Subcutaneous abdominal adipose tissue (tissue), 5 donors: ENCODE data around the gene FERMT3.

Source experiments
- H3K27ac ChIP-seq: one replicate; pipeline ENCODE4 v1.7.0; 2013; ENCODE audit warnings: low read depth, mild to moderate bottlenecking, inconsistent platforms, low read length, moderate library complexity
- H3K27me3 ChIP-seq, 5 donors: one replicate each; pipeline ENCODE4 v1.7.0; 2013; ENCODE audit warnings: low read length in 5 of 5, inconsistent platforms in 1 of 5; ENCODE audit not compliant: control insufficient read depth in 5 of 5, insufficient read depth in 4 of 5
- H3K36me3 ChIP-seq, 5 donors: one replicate each; pipeline ENCODE4 v1.7.0; 2013; ENCODE audit warnings: low read length in 5 of 5; ENCODE audit not compliant: control insufficient read depth in 5 of 5, insufficient read depth in 5 of 5
- H3K4me1 ChIP-seq, 5 donors: one replicate each; pipeline ENCODE4 v1.7.0; 2013; ENCODE audit warnings: low read length in 5 of 5, mild to moderate bottlenecking in 3 of 5, moderate library complexity in 1 of 5; ENCODE audit not compliant: control insufficient read depth in 5 of 5, insufficient read depth in 5 of 5
- H3K4me3 ChIP-seq, 5 donors: one replicate each; pipeline ENCODE4 v1.7.0; 2013; ENCODE audit warnings: low read length in 5 of 5, low read depth in 1 of 5
- H3K9ac ChIP-seq, 5 donors: one replicate each; pipeline ENCODE4 v1.7.0; 2013; ENCODE audit warnings: low read length in 5 of 5, mild to moderate bottlenecking in 4 of 5, moderate library complexity in 3 of 5
- H3K9me3 ChIP-seq, 5 donors: one replicate each; pipeline ENCODE4 v1.7.0; 2013; ENCODE audit warnings: low read length in 5 of 5; ENCODE audit not compliant: control insufficient read depth in 5 of 5
- donor health status: healthy.
- donor health status: healthy.
- donor health status: healthy.
- donor health status: healthy.
- donor health status: healthy.

Gene FERMT3

DNA sequence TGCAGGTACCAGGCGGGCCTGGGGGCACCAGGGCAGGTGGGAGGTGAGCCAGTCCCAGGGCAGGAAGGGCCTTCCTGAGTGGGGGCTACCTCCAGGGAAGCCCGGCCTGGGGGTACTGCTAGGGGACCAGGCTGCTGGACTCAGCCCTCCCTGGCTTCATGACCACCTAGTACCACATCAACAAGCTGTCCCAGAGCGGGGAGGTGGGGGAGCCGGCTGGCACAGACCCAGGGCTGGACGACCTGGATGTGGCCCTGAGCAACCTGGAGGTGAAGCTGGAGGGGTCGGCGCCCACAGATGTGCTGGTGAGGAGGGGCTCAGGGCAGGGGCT, 12.8 kb downstream of the FERMT3 start:
- H3K27me3 ChIP-seq: no peaks in the 10 kb centered on the region
- H3K9me3 ChIP-seq: no peaks in the 10 kb centered on the region
- no peak overlapping the region for H3K9ac ChIP-seq
- peaks cover 0 to 51% (median 22%) of the 10 kb centered on the region in 5 donors for H3K36me3 ChIP-seq
- no peak overlapping the region for H3K4me3 ChIP-seq
- H3K4me1 ChIP-seq: peaks cover 0 to 4% (median 0%) of the 10 kb centered on the region in 5 donors
- H3K27ac ChIP-seq: no peak overlapping the region

DNA sequence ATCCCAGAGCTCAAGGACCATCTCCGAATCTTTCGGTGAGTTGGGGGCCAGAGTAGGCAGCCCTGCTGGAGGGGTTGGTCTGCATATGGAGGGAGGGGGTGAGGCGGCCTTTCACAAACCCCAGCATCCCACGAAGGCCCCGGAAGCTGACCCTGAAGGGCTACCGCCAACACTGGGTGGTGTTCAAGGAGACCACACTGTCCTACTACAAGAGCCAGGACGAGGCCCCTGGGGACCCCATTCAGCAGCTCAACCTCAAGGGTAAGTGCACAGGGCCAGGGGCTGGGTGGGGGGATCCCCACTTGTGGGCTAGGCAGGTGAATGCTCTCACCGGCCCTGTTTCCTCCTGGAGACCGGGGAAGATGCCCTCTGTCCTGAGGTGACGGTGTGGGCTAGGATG, 13.2 kb downstream of the FERMT3 start:
- peaks cover 0 to 54% (median 22%) of the 10 kb centered on the region in 5 donors for H3K36me3 ChIP-seq
- H3K27ac ChIP-seq: no peak overlapping the region
- H3K9me3 ChIP-seq: no peaks in the 10 kb centered on the region
- H3K27me3 ChIP-seq: no peaks in the 10 kb centered on the region
- peaks cover 0 to 5% (median 2%) of the 10 kb centered on the region in 5 donors for H3K4me1 ChIP-seq
- no peak overlapping the region for H3K4me3 ChIP-seq
- H3K9ac ChIP-seq: no peak overlapping the region

DNA sequence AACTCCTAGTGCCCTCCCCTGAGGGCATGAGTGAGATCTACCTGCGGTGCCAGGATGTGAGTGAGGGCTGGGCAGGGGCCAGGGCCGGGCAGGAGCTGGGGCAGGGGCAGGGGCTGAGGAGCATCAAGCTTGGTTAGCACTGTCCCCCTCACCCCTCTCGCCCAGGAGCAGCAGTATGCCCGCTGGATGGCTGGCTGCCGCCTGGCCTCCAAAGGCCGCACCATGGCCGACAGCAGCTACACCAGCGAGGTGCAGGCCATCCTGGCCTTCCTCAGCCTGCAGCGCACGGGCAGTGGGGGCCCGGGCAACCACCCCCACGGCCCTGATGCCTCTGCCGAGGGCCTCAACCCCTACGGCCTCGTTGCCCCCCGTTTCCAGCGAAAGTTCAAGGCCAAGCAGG, 13.8 kb downstream of the FERMT3 start:
- peaks cover 0 to 10% (median 7%) of the 10 kb centered on the region in 5 donors for H3K4me1 ChIP-seq
- H3K36me3 ChIP-seq: peaks cover 0 to 54% (median 22%) of the 10 kb centered on the region in 5 donors
- no peak overlapping the region for H3K27ac ChIP-seq
- H3K9me3 ChIP-seq: no peaks in the 10 kb centered on the region
- H3K4me3 ChIP-seq: no peak overlapping the region
- H3K27me3 ChIP-seq: no peaks in the 10 kb centered on the region
- no peak overlapping the region for H3K9ac ChIP-seq

DNA sequence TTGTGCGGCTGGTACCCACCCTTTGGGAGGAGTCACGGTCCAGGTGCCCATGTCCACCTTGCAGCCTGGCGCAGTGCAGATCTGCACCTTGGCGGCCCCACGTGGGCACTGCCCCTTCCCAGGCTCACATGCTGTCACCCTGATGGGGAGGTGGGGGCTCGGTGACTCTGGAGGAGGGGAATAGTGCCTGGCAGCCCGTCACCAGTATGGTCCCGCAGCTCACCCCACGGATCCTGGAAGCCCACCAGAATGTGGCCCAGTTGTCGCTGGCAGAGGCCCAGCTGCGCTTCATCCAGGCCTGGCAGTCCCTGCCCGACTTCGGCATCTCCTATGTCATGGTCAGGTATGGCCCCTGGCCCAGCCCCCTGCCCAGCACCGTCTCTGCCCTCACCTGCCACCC, 14.3 kb downstream of the FERMT3 start:
- H3K27me3 ChIP-seq: no peaks in the 10 kb centered on the region
- peaks cover 0 to 54% (median 22%) of the 10 kb centered on the region in 5 donors for H3K36me3 ChIP-seq
- H3K9ac ChIP-seq: no peak overlapping the region
- no peaks in the 10 kb centered on the region for H3K9me3 ChIP-seq
- peaks cover 0 to 15% (median 13%) of the 10 kb centered on the region in 5 donors for H3K4me1 ChIP-seq
- no peak overlapping the region for H3K4me3 ChIP-seq
- no peak overlapping the region for H3K27ac ChIP-seq

DNA sequence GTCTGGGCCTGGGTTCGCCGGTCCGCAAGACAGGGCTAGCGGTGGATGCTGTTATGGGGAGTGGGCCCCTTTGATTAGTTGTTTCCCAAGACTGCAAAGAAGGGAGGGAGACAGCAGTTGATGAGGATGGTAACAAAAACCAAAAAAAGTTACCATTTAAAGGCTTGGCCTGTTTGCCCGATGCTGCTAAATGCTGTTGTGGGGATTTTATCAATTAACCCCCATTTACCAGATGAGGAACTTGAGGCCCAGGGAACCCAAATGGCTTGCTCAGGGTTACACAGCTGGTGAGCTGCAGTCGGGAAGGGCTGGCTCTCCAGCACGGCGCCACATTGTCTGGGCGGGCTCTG, 16.1 kb downstream of the FERMT3 start:
- Histone ChIP-seq H3K9ac (no peak overlapping the region), H3K4me1 (peaks cover 2 to 31% (median 29%) of the 10 kb centered on the region in 5 donors), H3K27me3 (no peaks in the 10 kb centered on the region), H3K4me3 (no peak overlapping the region), H3K9me3 (no peaks in the 10 kb centered on the region), H3K36me3 (peaks cover 0 to 48% (median 22%) of the 10 kb centered on the region in 5 donors), H3K27ac (no peak overlapping the region)

DNA sequence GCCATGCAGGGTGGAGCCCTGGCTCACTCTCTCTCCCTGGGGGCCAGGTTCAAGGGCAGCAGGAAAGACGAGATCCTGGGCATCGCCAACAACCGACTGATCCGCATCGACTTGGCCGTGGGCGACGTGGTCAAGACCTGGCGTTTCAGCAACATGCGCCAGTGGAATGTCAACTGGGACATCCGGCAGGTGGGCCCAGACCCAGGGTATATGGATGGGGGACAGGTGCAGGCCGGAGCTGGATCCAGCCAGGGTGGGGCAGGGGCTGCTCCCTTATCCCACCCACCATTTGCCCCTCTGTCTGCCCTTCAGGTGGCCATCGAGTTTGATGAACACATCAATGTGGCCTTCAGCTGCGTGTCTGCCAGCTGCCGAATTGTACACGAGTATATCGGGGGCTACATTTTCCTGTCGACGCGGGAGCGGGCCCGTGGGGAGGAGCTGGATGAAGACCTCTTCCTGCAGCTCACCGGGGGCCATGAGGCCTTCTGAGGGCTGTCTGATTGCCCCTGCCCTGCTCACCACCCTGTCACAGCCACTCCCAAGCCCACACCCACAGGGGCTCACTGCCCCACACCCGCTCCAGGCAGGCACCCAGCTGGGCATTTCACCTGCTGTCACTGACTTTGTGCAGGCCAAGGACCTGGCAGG, 16.6 kb downstream of the FERMT3 start:
- no peak overlapping the region for H3K9ac ChIP-seq
- no peaks in the 10 kb centered on the region for H3K27me3 ChIP-seq
- no peaks in the 10 kb centered on the region for H3K9me3 ChIP-seq
- no peak overlapping the region for H3K4me3 ChIP-seq
- H3K27ac ChIP-seq: no peak overlapping the region
- peaks cover 2 to 32% (median 30%) of the 10 kb centered on the region in 5 donors for H3K4me1 ChIP-seq
- H3K36me3 ChIP-seq: peaks cover 0 to 47% (median 22%) of the 10 kb centered on the region in 5 donors

DNA sequence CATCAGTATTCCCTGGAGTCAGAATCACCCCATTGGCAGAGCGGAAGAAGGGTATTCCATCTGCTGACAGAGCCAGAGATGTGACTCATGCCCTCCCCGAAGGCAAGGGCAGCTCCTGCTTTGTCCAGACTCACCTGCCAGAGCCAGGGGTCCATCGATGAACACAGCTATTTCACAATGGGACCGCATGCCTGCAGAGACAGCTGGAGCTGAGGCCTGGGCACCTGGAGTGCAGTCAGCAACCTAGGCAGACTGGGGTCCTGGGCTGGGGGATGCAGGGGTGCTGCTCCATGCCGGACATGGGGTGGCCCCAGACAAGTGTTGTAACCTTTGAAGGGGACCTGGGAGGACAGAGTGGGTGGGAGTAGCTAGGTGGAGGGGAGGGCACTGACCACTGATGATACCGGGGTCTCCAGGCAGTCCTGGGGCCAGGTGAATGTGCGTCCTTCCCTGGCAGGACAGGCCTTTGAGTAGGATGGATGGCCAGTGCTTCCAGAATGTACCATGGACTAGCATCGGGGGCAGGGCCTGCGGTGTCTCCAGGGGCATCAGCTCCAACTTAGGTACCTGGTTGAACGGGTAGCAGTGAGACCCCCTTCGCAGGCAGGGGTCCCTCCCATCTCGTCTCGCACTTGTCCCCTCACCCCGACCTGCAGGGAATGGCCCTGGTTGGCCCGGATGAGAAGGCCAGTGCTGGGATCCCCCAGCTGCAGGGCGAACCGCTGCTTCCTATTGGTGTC, 17.8 kb downstream of the FERMT3 start:
- no peaks in the 10 kb centered on the region for H3K27me3 ChIP-seq
- no peak overlapping the region for H3K9ac ChIP-seq
- no peak overlapping the region for H3K27ac ChIP-seq
- peaks cover 0 to 42% (median 20%) of the 10 kb centered on the region in 5 donors for H3K36me3 ChIP-seq
- no peak overlapping the region for H3K4me3 ChIP-seq
- H3K9me3 ChIP-seq: no peaks in the 10 kb centered on the region
- peaks cover 2 to 35% (median 33%) of the 10 kb centered on the region in 5 donors for H3K4me1 ChIP-seq

DNA sequence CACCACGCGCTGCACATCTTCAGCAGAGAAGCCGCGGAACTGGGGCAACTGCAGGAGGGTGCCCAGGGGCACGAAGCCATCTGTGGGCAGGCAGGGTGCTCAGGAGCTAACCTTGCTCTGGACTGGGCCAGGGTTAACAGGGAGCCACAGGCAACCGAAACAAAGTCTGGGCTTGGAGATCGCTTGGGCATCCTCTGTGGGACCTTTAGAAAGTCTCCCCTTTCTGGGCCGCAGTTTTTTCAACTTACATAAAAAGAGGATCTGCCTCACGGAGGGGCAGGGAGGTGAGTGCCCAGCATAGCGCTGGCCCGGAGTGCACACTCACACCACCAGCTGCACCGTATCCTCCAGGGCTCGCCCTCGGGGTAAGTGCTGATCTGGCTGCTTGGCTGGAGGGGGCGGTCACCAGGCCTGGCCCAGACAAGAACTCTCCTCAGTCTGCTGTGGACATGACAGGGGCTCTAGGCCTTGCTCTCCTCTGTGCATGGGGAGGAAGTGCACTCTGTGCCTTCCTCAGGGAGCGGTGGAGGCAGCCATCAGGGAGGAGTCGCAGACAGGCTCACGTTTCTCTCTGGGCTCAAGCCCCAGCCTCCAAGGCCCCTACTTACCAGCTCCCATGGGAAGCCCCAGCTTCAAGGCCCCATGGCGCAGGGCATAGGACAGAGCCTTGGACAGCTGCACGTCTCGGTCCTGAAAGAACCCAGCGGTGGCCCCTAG, 18.5 kb downstream of the FERMT3 start:
- H3K9ac ChIP-seq: peak overlapping the region in 4 of 5 donors; percentile 84 to 95 (median 90)
- peak overlapping the region; percentile 87 for H3K27ac ChIP-seq

DNA sequence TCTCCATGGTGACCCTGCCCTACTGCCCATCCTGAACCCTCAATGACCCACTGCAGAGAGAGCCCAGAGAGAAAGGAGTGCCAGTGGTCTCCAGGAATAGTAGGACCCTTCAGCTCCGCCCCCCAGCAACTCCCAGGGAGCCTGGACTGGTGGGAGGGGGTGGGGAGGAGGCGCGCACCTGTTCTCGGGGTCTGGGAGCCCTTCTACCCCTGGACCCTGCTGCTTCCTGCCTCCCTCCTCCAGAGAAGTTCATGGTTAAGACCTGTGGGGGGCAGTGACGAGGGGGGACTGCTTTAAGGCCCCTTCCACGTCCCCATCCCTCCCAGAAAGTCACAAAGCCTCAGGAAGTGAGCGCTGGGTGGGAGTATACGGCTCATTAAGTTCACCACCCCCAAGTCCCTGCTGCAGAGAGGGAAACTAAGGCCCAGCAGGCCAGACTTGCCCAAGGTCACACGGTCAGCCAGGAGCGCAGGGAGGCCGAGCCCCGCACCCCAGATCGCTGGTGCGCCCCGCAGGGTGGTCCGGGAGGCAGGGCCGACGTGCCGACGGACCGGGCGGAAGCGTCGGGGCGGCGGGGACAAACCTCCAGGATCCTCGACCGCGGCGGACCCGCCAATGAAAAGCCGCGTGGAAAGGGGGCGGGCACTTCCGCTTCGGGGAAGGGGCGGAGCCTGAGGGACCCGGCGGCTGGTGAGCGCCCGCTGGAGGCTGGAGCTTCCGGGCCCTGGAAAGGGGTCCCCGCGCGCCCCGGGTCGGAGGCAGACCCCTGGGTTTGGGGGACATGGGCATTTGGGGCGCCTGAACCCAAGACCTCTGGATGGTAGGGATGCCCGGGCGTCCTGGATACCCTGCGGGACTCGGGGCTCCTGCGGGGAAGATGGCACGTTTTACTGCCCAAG, 19.3 kb downstream of the FERMT3 start, which contains the start of the genes NUDT22 and TRPT1:
TSS of gene NUDT22 (plus strand) at position 667 of the 899 bp plus-strand sequence. CDS start 379 bp downstream, outside the sequence.
TSS of gene TRPT1 (minus strand) at position 579 of the 899 bp plus-strand sequence. CDS start at position 253, 326 bp downstream.
- Histone ChIP-seq H3K4me3 (peak within 1 kb of the TSS; percentile 83 to 94 (median 92)), H3K36me3 (peaks cover 0 to 26% (median 14%) of the 10 kb centered on the region in 5 donors), H3K27ac (peak within 1 kb of the TSS; percentile 87), H3K27me3 (no peaks in the 10 kb centered on the region), H3K9ac (peak within 1 kb of the TSS; percentile 48 to 95 (median 86)), H3K4me1 (peaks cover 2 to 50% (median 44%) of the 10 kb centered on the region in 5 donors), H3K9me3 (no peaks in the 10 kb centered on the region)

More for the DNA sequence above, 18.5 kb downstream of the FERMT3 start:
- Histone ChIP-seq H3K36me3 (peaks cover 0 to 34% (median 20%) of the 10 kb centered on the region in 5 donors), H3K4me3 (peak overlapping the region; percentile 83 to 94 (median 92)), H3K27me3 (no peaks in the 10 kb centered on the region), H3K4me1 (peaks cover 2 to 42% (median 40%) of the 10 kb centered on the region in 5 donors), H3K9me3 (no peaks in the 10 kb centered on the region)
